Measurements from ENCODE around the gene JUP. TPM values are rescaled to one million over a fixed set of nuclear protein-coding genes. Genes with fewer than 3 reads are reported as not detected.

JUP gene
- 223 TPM for total RNA-seq
- polyA plus RNA-seq (ENCODE audit: insufficient read depth, low read depth, low replicate concordance), result 148 TPM
- long read RNA-seq, donor 1, transcript JUP-203 (14 exons, 3,497 nt), result major isoform, 5 of 73 reads
- long read RNA-seq, donor 1, partial matches to known transcripts, result 62 of 73 reads
- long read RNA-seq, donor 1, other reads (novel, unspliced or antisense), result 0 of 73 reads
- long read RNA-seq, donor 2, transcript JUP-201 (15 exons, 3,200 nt), result major isoform, 8 of 26 reads
- long read RNA-seq, donor 2, partial matches to known transcripts, result 16 of 26 reads
- long read RNA-seq, donor 2, other reads (novel, unspliced or antisense), result 0 of 26 reads
- long read RNA-seq, donor 3, transcript JUP-201 (15 exons, 3,200 nt), result major isoform, 21 of 55 reads
- long read RNA-seq, donor 3, partial matches to known transcripts, result 30 of 55 reads
- long read RNA-seq, donor 3, other reads (novel, unspliced or antisense), result 0 of 55 reads
- long read RNA-seq, donor 4, transcript JUP-201 (15 exons, 3,200 nt), result major isoform, 19 of 47 reads
- long read RNA-seq, donor 4, transcript JUP-203 (14 exons, 3,497 nt), result minor isoform, 7 of 47 reads
- long read RNA-seq, donor 4, partial matches to known transcripts, result 21 of 47 reads
- long read RNA-seq, donor 4, other reads (novel, unspliced or antisense), result 0 of 47 reads
- long read RNA-seq, donor 5, result 0 reads
- long read RNA-seq, donor 6, partial matches to known transcripts, result 0 of 5 reads
- long read RNA-seq, donor 6, other reads (novel, unspliced or antisense), result 0 of 5 reads
- long read RNA-seq, donor 7, transcript JUP-201 (15 exons, 3,200 nt), result major isoform, 6 of 129 reads
- long read RNA-seq, donor 7, transcript JUP-203 (14 exons, 3,497 nt), result major isoform, 6 of 129 reads
- long read RNA-seq, donor 7, partial matches to known transcripts, result 70 of 129 reads
- long read RNA-seq, donor 7, other reads (novel, unspliced or antisense), result 46 of 129 reads
- long read RNA-seq, donor 8, transcript JUP-201 (15 exons, 3,200 nt), result major isoform, 10 of 61 reads
- long read RNA-seq, donor 8, partial matches to known transcripts, result 50 of 61 reads
- long read RNA-seq, donor 8, other reads (novel, unspliced or antisense), result 0 of 61 reads
- long read RNA-seq, donor 9, transcript JUP-201 (15 exons, 3,200 nt), result major isoform, 7 of 19 reads
- long read RNA-seq, donor 9, partial matches to known transcripts, result 10 of 19 reads
- long read RNA-seq, donor 9, other reads (novel, unspliced or antisense), result 0 of 19 reads
- long read RNA-seq, donor 10, transcript JUP-201 (15 exons, 3,200 nt), result major isoform, 6 of 46 reads
- long read RNA-seq, donor 10, partial matches to known transcripts, result 34 of 46 reads
- long read RNA-seq, donor 10, other reads (novel, unspliced or antisense), result 0 of 46 reads

- Histone ChIP-seq H3K4me1 (ENCODE audit: control insufficient read depth in 2 of 3, insufficient read depth in 2 of 3, low read depth in 1 of 3, low read length in 3 of 3) (peaks cover 0 to 31% (median 23%) of the 10 kb centered on the region in 3 donors), H3K27ac (ENCODE audit: low read depth in 2 of 2, low read length in 2 of 2) (peak within 1 kb of the TSS; percentile 91 to 97), H3K36me3 (ENCODE audit: control insufficient read depth in 2 of 3, insufficient read depth in 3 of 3, low read length in 3 of 3) (peaks cover 0 to 3% (median 0%) of the 10 kb centered on the region in 3 donors), H3K9ac (ENCODE audit: low read length in 3 of 3) (peak within 1 kb of the TSS; percentile 57 to 84 (median 74)), H3K4me3 (ENCODE audit: low read length in 3 of 3) (peak within 1 kb of the TSS; percentile 75 to 82 (median 79)), H3K9me3 (ENCODE audit: control insufficient read depth in 2 of 3, insufficient read depth in 1 of 3, low read length in 3 of 3) (no peaks in the 10 kb centered on the region), H3K27me3 (ENCODE audit: control insufficient read depth, insufficient read depth, low read length) (no peaks in the 10 kb centered on the region)
- FAIRE-seq (peak; percentile 99), DNase-seq (peak; percentile 100)
- peak; percentile 54 for TF ChIP-seq CTCF (IDR thresholded peaks at IDR 0.05; ENCODE audit: borderline replicate concordance, extremely low read depth, insufficient read depth)
- intact Hi-C loops (cut with DNase I), result no loop called here
Measured at GRCh38 chr17:41786227-41787020, at the start of gene JUP. TSS of gene JUP (minus strand) at chr17:41786711. CDS start at chr17:41771854, 14,857 bp downstream.

GRCh38 chr17:41835800-41836549, 49.5 kb upstream of the JUP start, which contains the start of gene NT5C3B:
TSS of gene NT5C3B (minus strand) at chr17:41836232. CDS start at chr17:41836193, 39 bp downstream.
- H3K4me1 ChIP-seq (ENCODE audit: control insufficient read depth in 2 of 3, insufficient read depth in 2 of 3, low read depth in 1 of 3, low read length in 3 of 3), result peaks cover 0 to 4% (median 0%) of the 10 kb centered on the region in 3 donors
- DNase-seq, result peak; percentile 75 to 86 (median 83)
- H3K9ac ChIP-seq (ENCODE audit: low read length in 3 of 3), result peak within 1 kb of the TSS; percentile 68 to 77 (median 76)
- H3K27ac ChIP-seq (ENCODE audit: low read depth in 2 of 2, low read length in 2 of 2), result peak within 1 kb of the TSS in 1 of 2 donors; percentile 67
- intact Hi-C loops (cut with DNase I), result no loop called here
- no peaks in the 10 kb centered on the region for H3K27me3 ChIP-seq (ENCODE audit: control insufficient read depth, insufficient read depth, low read length)
- H3K4me3 ChIP-seq (ENCODE audit: low read length in 3 of 3), result peak within 1 kb of the TSS; percentile 62 to 83 (median 70)
- no peak for FAIRE-seq
- H3K9me3 ChIP-seq (ENCODE audit: control insufficient read depth in 2 of 3, insufficient read depth in 1 of 3, low read length in 3 of 3), result no peaks in the 10 kb centered on the region
- peaks cover 0 to 4% (median 2%) of the 10 kb centered on the region in 3 donors for H3K36me3 ChIP-seq (ENCODE audit: control insufficient read depth in 2 of 3, insufficient read depth in 3 of 3, low read length in 3 of 3)
- TF ChIP-seq CTCF (IDR thresholded peaks at IDR 0.05; ENCODE audit: borderline replicate concordance, extremely low read depth, insufficient read depth), result no peak

Data from kidney (tissue), 22 donors.